Endodermal cell (in vitro differentiated cells): Measurements from ENCODE around the gene CNKSR2. TPM values are rescaled to one million over a fixed set of nuclear protein-coding genes. Genes with fewer than 3 reads are reported as not detected.

Source experiments
- DNase-seq: peaks from one replicate; pipeline ENCODE4 v3.0.0-alpha.2; 2017
- H3K27ac ChIP-seq: 2 replicates; pipeline ENCODE4 v1.5.1; 2013; ENCODE audit warnings: mild to moderate bottlenecking, low read depth, low read length, moderate library complexity
- H3K27me3 ChIP-seq: 2 replicates; pipeline ENCODE4 v1.6.1; 2013; ENCODE audit warnings: mild to moderate bottlenecking, low read length, moderate library complexity; ENCODE audit not compliant: insufficient read depth, control insufficient read depth, poor library complexity, severe bottlenecking
- H3K36me3 ChIP-seq: 2 replicates; pipeline ENCODE4 v1.7.0; 2013; ENCODE audit warnings: mild to moderate bottlenecking, low read length, moderate library complexity; ENCODE audit not compliant: control insufficient read depth, insufficient read depth
- H3K4me1 ChIP-seq: one replicate; pipeline ENCODE4 v1.7.0; 2013; ENCODE audit warnings: low read length; ENCODE audit not compliant: control insufficient read depth, insufficient read depth
- H3K4me3 ChIP-seq: 2 replicates; pipeline ENCODE4 v1.5.1; 2013; ENCODE audit warnings: mild to moderate bottlenecking, low read length, moderate library complexity
- H3K9ac ChIP-seq: 2 replicates; pipeline ENCODE4 v1.6.1; 2013; ENCODE audit warnings: mild to moderate bottlenecking, low read length, moderate library complexity; ENCODE audit not compliant: poor library complexity, severe bottlenecking; ENCODE audit errors: extremely low read depth
- H3K9me3 ChIP-seq: 2 replicates; pipeline ENCODE4 v1.6.1; 2013; ENCODE audit warnings: mild to moderate bottlenecking, low read length, moderate library complexity; ENCODE audit not compliant: control insufficient read depth
- H3K27ac Mint-ChIP-seq: 2 replicates; pipeline ENCODE4 v1.8.0; 2020; ENCODE audit warnings: mixed read lengths
- H3K27me3 Mint-ChIP-seq: 2 replicates; pipeline ENCODE4 v1.8.0; 2021; ENCODE audit warnings: mild to moderate bottlenecking, mixed read lengths; ENCODE audit not compliant: insufficient read depth
- H3K36me3 Mint-ChIP-seq: 2 replicates; pipeline ENCODE4 v1.8.0; 2020; ENCODE audit warnings: low read depth, mixed read lengths
- H3K4me1 Mint-ChIP-seq: 2 replicates; pipeline ENCODE4 v1.8.0; 2020; ENCODE audit warnings: mixed read lengths
- H3K4me3 Mint-ChIP-seq: 2 replicates; pipeline ENCODE4 v1.8.0; 2020; ENCODE audit warnings: mild to moderate bottlenecking, moderate library complexity, mixed read lengths
- H3K9me3 Mint-ChIP-seq: 2 replicates; pipeline ENCODE4 v1.8.0; 2020; ENCODE audit warnings: mild to moderate bottlenecking, mixed read lengths
- CTCF ChIP-seq: fragments of 200-600 bp; sonication (generic); conservative IDR thresholded peaks from 2 replicates; pipeline ENCODE4 v1.5.0; 2021; ENCODE audit warnings: antibody characterized with exemption, mild to moderate bottlenecking
- WGBS, 2 experiments: methylation state at CpG; one replicate each; pipeline versions ENCODE4 v1.1.5 to v1.1.7; 2013; ENCODE audit warnings: missing lambda C conversion rate in 2 of 2, mixed read lengths in 1 of 2; ENCODE audit not compliant: insufficient coverage in 1 of 2, insufficient read length in 1 of 2; 5-methylcytosine and 5-hydroxymethylcytosine counted together
- total RNA-seq, 2 donors: library from RNA; stranded (reverse); fragmentation: NEBNext Ultra II Directional in 1 of 2; extraction: Animal tissue kit (Norgen Biotek cat#: 25700) in 1 of 2; gene quantifications; 2 replicates in 1 of 2; 3 replicates in 1 of 2; pipeline ENCODE4 v1.2.1, GENCODE V29; 2021

CNKSR2 gene
- total RNA-seq, 2 donors from 2014 or later, result 16.9 to 28.7 TPM

- no peak for DNase-seq
- no peaks in the 10 kb centered on the region for H3K27me3 ChIP-seq
These were observed 249.7 kb downstream of the CNKSR2 start for GRCh38 chrX:21623778-21624501.

GRCh38 chrX:21632027-21632426 lies 257.8 kb downstream of the CNKSR2 start:
- Mint-ChIP-seq H3K27me3 (no peaks in the 10 kb centered on the region), H3K36me3 (peaks cover 19% of the 10 kb centered on the region), H3K4me1 (no peaks in the 10 kb centered on the region), H3K9me3 (peaks cover 9% of the 10 kb centered on the region), H3K4me3 (no peak overlapping the region), H3K27ac (no peak overlapping the region)
- H3K4me3 ChIP-seq, result no peak overlapping the region
- no peaks in the 10 kb centered on the region for H3K27me3 ChIP-seq
- H3K27ac ChIP-seq, result no peak overlapping the region
- no peaks in the 10 kb centered on the region for H3K9me3 ChIP-seq
- no peaks in the 10 kb centered on the region for H3K4me1 ChIP-seq
- no peak overlapping the region for H3K9ac ChIP-seq
- DNase-seq, result no peak
- no peak for TF ChIP-seq CTCF
- no peaks in the 10 kb centered on the region for H3K36me3 ChIP-seq
- 85% methylated on average over 2 of the region's 2 CpGs; no CpG with 5 or more reads in 1 of the 2 experiments for WGBS, 2 experiments

More at GRCh38 chrX:21623778-21624501, 249.7 kb downstream of the CNKSR2 start:
- no peaks in the 10 kb centered on the region for H3K9me3 ChIP-seq
- Mint-ChIP-seq H3K9me3 (peaks cover 13% of the 10 kb centered on the region), H3K27me3 (no peaks in the 10 kb centered on the region), H3K27ac (no peak overlapping the region), H3K36me3 (peaks cover 13% of the 10 kb centered on the region), H3K4me3 (no peak overlapping the region), H3K4me1 (no peaks in the 10 kb centered on the region)
- no peaks in the 10 kb centered on the region for H3K4me1 ChIP-seq
- H3K4me3 ChIP-seq, result no peak overlapping the region
- TF ChIP-seq CTCF, result no peak
- no peaks in the 10 kb centered on the region for H3K36me3 ChIP-seq
- no peak overlapping the region for H3K9ac ChIP-seq
- no peak overlapping the region for H3K27ac ChIP-seq

GRCh38 chrX:21638311-21638710 lies 264.1 kb downstream of the CNKSR2 start:
- Mint-ChIP-seq H3K4me1 (peaks cover 7% of the 10 kb centered on the region), H3K36me3 (no peaks in the 10 kb centered on the region), H3K27ac (no peak overlapping the region), H3K27me3 (no peaks in the 10 kb centered on the region), H3K9me3 (no peaks in the 10 kb centered on the region), H3K4me3 (no peak overlapping the region)
- no peak for TF ChIP-seq CTCF
- no peaks in the 10 kb centered on the region for H3K4me1 ChIP-seq
- H3K9me3 ChIP-seq, result no peaks in the 10 kb centered on the region
- DNase-seq, result no peak
- H3K4me3 ChIP-seq, result no peak overlapping the region
- 100% methylated on average over 1 of the region's 2 CpGs; no CpG with 5 or more reads in 1 of the 2 experiments for WGBS, 2 experiments
- no peak overlapping the region for H3K27ac ChIP-seq
- H3K9ac ChIP-seq, result no peak overlapping the region
- H3K27me3 ChIP-seq, result no peaks in the 10 kb centered on the region
- H3K36me3 ChIP-seq, result no peaks in the 10 kb centered on the region
